GM23338 (cell line): ENCODE results near the gene TIMM29.

ENCODE experiments used
- CREB1 ChIP-seq: fragments of 250-450 bp; sonication (Bioruptor Pico); IDR thresholded peaks from 2 replicates; pipeline ENCODE4 v1.5.0; 2020; ENCODE audit warnings: low read depth, mild to moderate bottlenecking, moderate library complexity
- EZH2 ChIP-seq: fragments of 200-600 bp; sonication (generic); IDR thresholded peaks from one replicate; pipeline ENCODE4 v1.8.0; 2017; ENCODE audit warnings: antibody characterized with exemption, mild to moderate bottlenecking, low read depth; ENCODE audit not compliant: unreplicated experiment
- EZH2phosphoT487 ChIP-seq: fragments of 200-600 bp; sonication (generic); IDR thresholded peaks from one replicate; pipeline ENCODE4 v1.8.1; 2018; ENCODE audit warnings: antibody characterized with exemption; ENCODE audit not compliant: unreplicated experiment
- POLR2AphosphoS5 ChIP-seq: IDR thresholded peaks from 2 replicates; pipeline ENCODE4 v1.6.1; 2016; ENCODE audit warnings: antibody characterized with exemption, low read depth
- TF ChIP-seq, protein P1 (sequence below), 2 experiments: fragments of 200-600 bp in 1 of 2; sonication (generic) in 1 of 2; conservative IDR thresholded peaks; 2 replicates each; pipeline versions ENCODE4 v1.5.1 to v1.6.1; 2016 to 2017; ENCODE audit warnings: antibody characterized with exemption in 2 of 2, low read depth in 2 of 2, mild to moderate bottlenecking in 2 of 2, moderate library complexity in 1 of 2

DNA sequence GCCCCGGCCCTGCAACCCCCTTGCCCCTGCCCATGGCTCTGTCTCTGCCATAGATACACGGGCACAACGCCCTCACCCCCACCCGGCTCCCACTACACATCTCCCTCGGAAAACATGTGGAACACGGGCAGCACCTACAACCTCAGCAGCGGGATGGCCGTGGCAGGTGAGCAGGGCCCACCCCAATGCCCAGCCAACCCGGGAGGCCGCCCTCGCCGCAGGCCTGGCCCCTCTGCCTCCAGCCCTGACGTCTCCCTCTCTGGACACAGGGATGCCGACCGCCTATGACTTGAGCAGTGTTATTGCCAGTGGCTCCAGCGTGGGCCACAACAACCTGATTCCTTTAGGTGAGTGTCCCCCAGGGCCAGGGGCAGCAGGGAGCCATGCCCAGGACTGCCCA lies 7.8 kb upstream of the TIMM29 start:
- TF ChIP-seq, protein P1, sequence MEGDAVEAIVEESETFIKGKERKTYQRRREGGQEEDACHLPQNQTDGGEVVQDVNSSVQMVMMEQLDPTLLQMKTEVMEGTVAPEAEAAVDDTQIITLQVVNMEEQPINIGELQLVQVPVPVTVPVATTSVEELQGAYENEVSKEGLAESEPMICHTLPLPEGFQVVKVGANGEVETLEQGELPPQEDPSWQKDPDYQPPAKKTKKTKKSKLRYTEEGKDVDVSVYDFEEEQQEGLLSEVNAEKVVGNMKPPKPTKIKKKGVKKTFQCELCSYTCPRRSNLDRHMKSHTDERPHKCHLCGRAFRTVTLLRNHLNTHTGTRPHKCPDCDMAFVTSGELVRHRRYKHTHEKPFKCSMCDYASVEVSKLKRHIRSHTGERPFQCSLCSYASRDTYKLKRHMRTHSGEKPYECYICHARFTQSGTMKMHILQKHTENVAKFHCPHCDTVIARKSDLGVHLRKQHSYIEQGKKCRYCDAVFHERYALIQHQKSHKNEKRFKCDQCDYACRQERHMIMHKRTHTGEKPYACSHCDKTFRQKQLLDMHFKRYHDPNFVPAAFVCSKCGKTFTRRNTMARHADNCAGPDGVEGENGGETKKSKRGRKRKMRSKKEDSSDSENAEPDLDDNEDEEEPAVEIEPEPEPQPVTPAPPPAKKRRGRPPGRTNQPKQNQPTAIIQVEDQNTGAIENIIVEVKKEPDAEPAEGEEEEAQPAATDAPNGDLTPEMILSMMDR (conservative IDR thresholded peaks at IDR 0.05; ENCODE audit: low read depth in 2 of 2): no peak
- no peak for TF ChIP-seq POLR2AphosphoS5
- TF ChIP-seq EZH2: no peak
- no peak for TF ChIP-seq EZH2phosphoT487
- no peak for TF ChIP-seq CREB1 (CRISPR knock-in tag)
